Neural progenitor cell (in vitro differentiated cells): ENCODE measurements around the gene PTCH1.

ENCODE experiments used
- CTCF ChIP-seq: fragments of 200-600 bp; sonication (generic); IDR thresholded peaks from 2 replicates; pipeline ENCODE4 v1.5.1; 2017; ENCODE audit warnings: antibody characterized with exemption, mild to moderate bottlenecking
- EZH2 ChIP-seq: fragments of 200-600 bp; sonication (generic); IDR thresholded peaks from 2 replicates; pipeline ENCODE4 v1.6.1; 2017; ENCODE audit warnings: antibody characterized with exemption, mild to moderate bottlenecking, moderate library complexity

- TF ChIP-seq CTCF (no peak), EZH2 (no peak)
Observed at GRCh38 chr9:95407524-95407923, 109.2 kb downstream of the PTCH1 start.
